Stimulated activated CD4-positive, alpha-beta T cell treated with anti-CD3 and anti-CD28 coated beads, Interleukin-2, amount 100 ng/mL, for 48 hours (primary cell): Measurements from ENCODE around the gene DBNL.

Experiments
- DNase-seq, 2 donors: peaks; one replicate each; pipeline ENCODE4 v3.0.0-alpha.2; 2020

Gene DBNL

GRCh38 chr7:44043902-44044301 is 600 bp upstream of the DBNL start:
- DNase-seq, result no peak

GRCh38 chr7:44045226-44046014 is 918 bp downstream of the DBNL start:
- DNase-seq, result no peak

- DNase-seq, result no peak
These were observed 2.0 kb downstream of the DBNL start for GRCh38 chr7:44046321-44047061.

GRCh38 chr7:44048031-44048795 is 3.7 kb downstream of the DBNL start:
- no peak for DNase-seq

- DNase-seq, result no peak
These were observed 5.8 kb downstream of the DBNL start for GRCh38 chr7:44050121-44050914.

GRCh38 chr7:44050915-44051560 is 6.5 kb downstream of the DBNL start:
- no peak for DNase-seq

- no peak for DNase-seq
These were observed 7.2 kb downstream of the DBNL start for GRCh38 chr7:44051611-44052220.

- DNase-seq, result no peak
These were observed 8.4 kb downstream of the DBNL start for GRCh38 chr7:44052771-44053365.

GRCh38 chr7:44056681-44057080 is 12.2 kb downstream of the DBNL start:
- no peak for DNase-seq

- no peak for DNase-seq
These were observed 12.8 kb downstream of the DBNL start for GRCh38 chr7:44057181-44057848.

GRCh38 chr7:44057849-44058758 is 13.6 kb downstream of the DBNL start:
- no peak for DNase-seq

- no peak for DNase-seq
These were observed 14.3 kb downstream of the DBNL start for GRCh38 chr7:44058759-44059218.

GRCh38 chr7:44059219-44060090 is 15.0 kb downstream of the DBNL start:
- DNase-seq, result no peak

- DNase-seq, result no peak
These were observed 15.8 kb downstream of the DBNL start for GRCh38 chr7:44060091-44060947.

- no peak for DNase-seq
These were observed 16.6 kb downstream of the DBNL start for GRCh38 chr7:44060948-44061644.

- no peak for DNase-seq
These were observed 17.2 kb downstream of the DBNL start for GRCh38 chr7:44061645-44062179.
